Neural cell (in vitro differentiated cells): ENCODE measurements around the gene GOLGA3. TPM values are rescaled to one million over a fixed set of nuclear protein-coding genes. Genes with fewer than 3 reads are reported as not detected.

Source experiments
- H2AFZ ChIP-seq: fragments of 200-600, 300-800 bp; sonication (generic), shearing (Covaris generic); 2 replicates; pipeline ENCODE4 v1.6.0; 2014; ENCODE audit warnings: low read depth, mild to moderate bottlenecking, antibody characterized with exemption, low read length, moderate library complexity
- H3F3A ChIP-seq: fragments of 200-600 bp; shearing (Covaris generic); 2 replicates; pipeline ENCODE4 v1.6.1; 2016; ENCODE audit warnings: mild to moderate bottlenecking, moderate library complexity, mixed read lengths, antibody characterized with exemption, low read length; ENCODE audit not compliant: insufficient read depth, poor library complexity, severe bottlenecking
- H3K27ac ChIP-seq: fragments of 200-600, 300-800 bp; sonication (generic), shearing (Covaris generic); 2 replicates; pipeline ENCODE4 v1.5.1; 2014; ENCODE audit warnings: mild to moderate bottlenecking, low read length, moderate library complexity
- H3K27me3 ChIP-seq: fragments of 300-800, 200-600 bp; sonication (generic), shearing (Covaris generic); 2 replicates; pipeline ENCODE4 v1.6.0; 2014; ENCODE audit warnings: mild to moderate bottlenecking, low read depth, low read length, moderate library complexity; ENCODE audit not compliant: insufficient read depth
- H3K36me3 ChIP-seq: fragments of 300-800, 200-600 bp; sonication (generic), shearing (Covaris generic); 2 replicates; pipeline ENCODE4 v1.5.1; 2014; ENCODE audit warnings: mild to moderate bottlenecking, antibody characterized with exemption, low read length, moderate library complexity; ENCODE audit not compliant: insufficient read depth
- H3K4me2 ChIP-seq: fragments of 300-800, 200-600 bp; sonication (generic), shearing (Covaris generic); 2 replicates; pipeline ENCODE4 v1.6.0; 2014; ENCODE audit warnings: mild to moderate bottlenecking, low read length
- H3K4me3 ChIP-seq: fragments of 300-800, 200-600 bp; sonication (generic), shearing (Covaris generic); 2 replicates; pipeline ENCODE4 v1.5.1; 2014; ENCODE audit warnings: mild to moderate bottlenecking, low read length, moderate library complexity
- H3K79me2 ChIP-seq: fragments of 200-600 bp; shearing (Covaris generic); replicated peaks from 2 replicates; pipeline ENCODE4 v1.6.0; 2014; ENCODE audit warnings: mild to moderate bottlenecking, low read length, moderate library complexity; ENCODE audit not compliant: insufficient read depth
- H3K9ac ChIP-seq: fragments of 300-800, 200-600 bp; sonication (generic), shearing (Covaris generic); 2 replicates; pipeline ENCODE4 v1.6.1; 2016; ENCODE audit warnings: mild to moderate bottlenecking, low read length, mixed read lengths
- H3K9me2 ChIP-seq: fragments of 200-600 bp; shearing (Covaris generic); 2 replicates; pipeline ENCODE4 v1.6.1; 2016; ENCODE audit warnings: mild to moderate bottlenecking, low read length, mixed read lengths; ENCODE audit not compliant: insufficient read depth
- H3K9me3 ChIP-seq: fragments of 200-600, 300-800 bp; sonication (generic), shearing (Covaris generic); 2 replicates; pipeline ENCODE4 v1.6.1; 2016; ENCODE audit warnings: mild to moderate bottlenecking, mixed run types, low read length, moderate library complexity, mixed read lengths
- H4K20me1 ChIP-seq: fragments of 200-600 bp; shearing (Covaris generic); 2 replicates; pipeline ENCODE4 v1.6.1; 2016; ENCODE audit warnings: mild to moderate bottlenecking, mixed run types; ENCODE audit not compliant: insufficient read depth
- EP300 ChIP-seq: fragments of 450-650 bp; conservative IDR thresholded peaks from 2 replicates; pipeline ENCODE4 v1.6.1; 2014; ENCODE audit warnings: antibody characterized with exemption, mild to moderate bottlenecking, moderate library complexity; ENCODE audit not compliant: poor library complexity, severe bottlenecking
- EZH2 ChIP-seq: fragments of 200-600, 300-800 bp; shearing (Covaris generic), sonication (generic); IDR thresholded peaks from 2 replicates; pipeline ENCODE4 v1.6.1; 2014; ENCODE audit warnings: antibody characterized with exemption, low read length, borderline replicate concordance, mild to moderate bottlenecking; ENCODE audit not compliant: insufficient read depth, poor library complexity, severe bottlenecking
- MXI1 ChIP-seq: fragments of 450-650 bp; conservative IDR thresholded peaks from 2 replicates; pipeline ENCODE4 v1.6.1; 2014; ENCODE audit warnings: antibody characterized with exemption, mild to moderate bottlenecking; ENCODE audit not compliant: poor library complexity, severe bottlenecking
- POLR2AphosphoS5 ChIP-seq: IDR thresholded peaks from 2 replicates; pipeline ENCODE4 v1.6.1; 2012
- RAD21 ChIP-seq: fragments of 450-650 bp; conservative IDR thresholded peaks from 2 replicates; pipeline ENCODE4 v1.6.1; 2014; ENCODE audit warnings: antibody characterized with exemption, mild to moderate bottlenecking, moderate library complexity
- REST ChIP-seq: IDR thresholded peaks from 2 replicates; pipeline ENCODE4 v1.6.1; 2012; ENCODE audit warnings: borderline replicate concordance
- SMC3 ChIP-seq: fragments of 450-650 bp; conservative IDR thresholded peaks from 2 replicates; pipeline ENCODE4 v1.6.1; 2014; ENCODE audit warnings: antibody characterized with exemption, mild to moderate bottlenecking, moderate library complexity; ENCODE audit not compliant: poor library complexity
- TAF1 ChIP-seq: IDR thresholded peaks from 2 replicates; pipeline ENCODE4 v1.6.1; 2012; ENCODE audit warnings: low read depth
- polyA plus RNA-seq: library from polyadenylated mRNA; depleted of rRNA; stranded (reverse); fragments of >200 nt; gene quantifications from 2 replicates; pipeline ENCODE4 v1.2.3, GENCODE V29; 2014
- TF ChIP-seq, protein P1 (sequence below): fragments of 450-650 bp; IDR thresholded peaks from 2 replicates; pipeline ENCODE4 v1.5.1; 2014; ENCODE audit warnings: antibody characterized with exemption, mild to moderate bottlenecking, moderate library complexity; ENCODE audit not compliant: poor library complexity, severe bottlenecking

Gene GOLGA3
- polyA plus RNA-seq, 1 donor from 2014 or later, result 16.7 TPM

DNA sequence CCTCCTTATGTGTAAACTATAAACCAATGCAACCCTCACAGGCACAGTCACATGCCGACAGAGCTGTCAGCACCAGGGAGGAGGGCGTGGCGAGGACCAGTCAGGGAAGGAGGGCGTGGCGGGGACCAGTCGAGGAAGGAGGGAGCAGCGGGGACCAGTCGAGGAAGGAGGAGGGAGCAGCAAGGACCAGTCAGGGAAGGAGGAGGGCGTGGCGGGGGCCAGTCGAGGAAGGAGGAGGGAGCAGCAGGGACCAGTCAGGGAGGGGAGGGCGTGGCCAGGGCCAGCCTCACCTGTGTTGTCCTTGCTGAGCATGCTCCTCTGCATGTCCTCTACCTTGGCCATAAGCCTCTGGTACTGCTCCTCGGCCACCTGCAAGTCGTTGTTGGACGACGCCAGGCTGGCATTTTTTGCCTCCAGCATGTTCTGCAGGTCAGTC is 24.2 kb downstream of the GOLGA3 start:
- no peak for TF ChIP-seq REST
- TF ChIP-seq RAD21, result no peak
- TF ChIP-seq TAF1, result no peak
- no peak for TF ChIP-seq EP300
- no peak for TF ChIP-seq SMC3
- TF ChIP-seq POLR2AphosphoS5, result no peak
- TF ChIP-seq, protein P1, sequence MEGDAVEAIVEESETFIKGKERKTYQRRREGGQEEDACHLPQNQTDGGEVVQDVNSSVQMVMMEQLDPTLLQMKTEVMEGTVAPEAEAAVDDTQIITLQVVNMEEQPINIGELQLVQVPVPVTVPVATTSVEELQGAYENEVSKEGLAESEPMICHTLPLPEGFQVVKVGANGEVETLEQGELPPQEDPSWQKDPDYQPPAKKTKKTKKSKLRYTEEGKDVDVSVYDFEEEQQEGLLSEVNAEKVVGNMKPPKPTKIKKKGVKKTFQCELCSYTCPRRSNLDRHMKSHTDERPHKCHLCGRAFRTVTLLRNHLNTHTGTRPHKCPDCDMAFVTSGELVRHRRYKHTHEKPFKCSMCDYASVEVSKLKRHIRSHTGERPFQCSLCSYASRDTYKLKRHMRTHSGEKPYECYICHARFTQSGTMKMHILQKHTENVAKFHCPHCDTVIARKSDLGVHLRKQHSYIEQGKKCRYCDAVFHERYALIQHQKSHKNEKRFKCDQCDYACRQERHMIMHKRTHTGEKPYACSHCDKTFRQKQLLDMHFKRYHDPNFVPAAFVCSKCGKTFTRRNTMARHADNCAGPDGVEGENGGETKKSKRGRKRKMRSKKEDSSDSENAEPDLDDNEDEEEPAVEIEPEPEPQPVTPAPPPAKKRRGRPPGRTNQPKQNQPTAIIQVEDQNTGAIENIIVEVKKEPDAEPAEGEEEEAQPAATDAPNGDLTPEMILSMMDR, result no peak
- no peak for TF ChIP-seq EZH2
- TF ChIP-seq MXI1, result no peak
- no peak overlapping the region for H2AFZ ChIP-seq
- no peak overlapping the region for H3K4me2 ChIP-seq
- no peak overlapping the region for H3K9ac ChIP-seq
- H4K20me1 ChIP-seq, result no peaks in the 10 kb centered on the region
- H3K9me2 ChIP-seq, result no peaks in the 10 kb centered on the region
- no peaks in the 10 kb centered on the region for H3F3A ChIP-seq
- no peaks in the 10 kb centered on the region for H3K27me3 ChIP-seq
- no peak overlapping the region for H3K4me3 ChIP-seq
- H3K9me3 ChIP-seq, result no peaks in the 10 kb centered on the region
- H3K36me3 ChIP-seq, result peaks cover 6% of the 10 kb centered on the region
- no peaks in the 10 kb centered on the region for H3K79me2 ChIP-seq
- no peak overlapping the region for H3K27ac ChIP-seq

DNA sequence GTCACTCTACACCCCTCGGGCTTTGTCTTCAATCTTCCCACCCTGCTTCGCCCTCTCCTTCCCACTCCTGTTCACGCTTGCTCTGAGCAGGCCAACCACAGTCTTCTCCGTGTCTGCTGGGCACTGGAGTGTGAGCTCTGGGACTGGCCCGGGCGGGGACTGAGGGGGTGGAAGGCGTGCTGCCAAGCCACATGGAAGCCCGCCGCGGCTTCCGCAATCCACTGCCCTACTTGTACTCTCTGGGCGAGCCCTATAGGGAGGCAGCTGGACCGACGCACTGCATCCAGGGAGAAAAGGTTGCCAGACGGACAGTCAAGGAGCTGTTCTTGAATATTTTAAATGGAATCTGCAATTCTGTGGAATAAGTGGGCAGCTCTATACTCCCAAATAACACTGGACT is 24.8 kb downstream of the GOLGA3 start:
- Histone ChIP-seq H4K20me1 (no peaks in the 10 kb centered on the region), H3K27ac (no peak overlapping the region), H3K4me3 (no peak overlapping the region), H3F3A (no peaks in the 10 kb centered on the region), H3K9me3 (no peaks in the 10 kb centered on the region), H3K9ac (no peak overlapping the region), H3K27me3 (no peaks in the 10 kb centered on the region), H3K9me2 (no peaks in the 10 kb centered on the region), H2AFZ (no peak overlapping the region), H3K79me2 (no peaks in the 10 kb centered on the region), H3K36me3 (peaks cover 6% of the 10 kb centered on the region), H3K4me2 (no peak overlapping the region)
- TF ChIP-seq EZH2, result no peak

- Histone ChIP-seq H3K4me3 (no peak overlapping the region), H3F3A (no peaks in the 10 kb centered on the region), H3K9me3 (no peaks in the 10 kb centered on the region), H3K9me2 (no peaks in the 10 kb centered on the region), H4K20me1 (no peaks in the 10 kb centered on the region), H3K79me2 (no peaks in the 10 kb centered on the region), H3K9ac (no peak overlapping the region), H3K27me3 (no peaks in the 10 kb centered on the region), H2AFZ (no peak overlapping the region), H3K36me3 (peaks cover 6% of the 10 kb centered on the region), H3K27ac (no peak overlapping the region), H3K4me2 (no peak overlapping the region)
- TF ChIP-seq SMC3 (no peak), RAD21 (no peak), MXI1 (no peak), EP300 (no peak), REST (no peak), POLR2AphosphoS5 (no peak), EZH2 (no peak), TAF1 (no peak)
- TF ChIP-seq, protein P1, result no peak
These were observed 25.5 kb downstream of the GOLGA3 start for GRCh38 chr12:132803125-132803524.
